Astrocyte (in vitro differentiated cells and primary cell): ENCODE results near the gene LYST.

ENCODE experiments used
- CTCF ChIP-seq: IDR thresholded peaks from 2 replicates; pipeline ENCODE4 v1.5.1; 2011; ENCODE audit warnings: low read depth, mild to moderate bottlenecking, inconsistent platforms, low read length, moderate library complexity; ENCODE audit not compliant: insufficient read depth
- EZH2 ChIP-seq: IDR thresholded peaks from 2 replicates; pipeline ENCODE4 v1.6.1; 2012; ENCODE audit warnings: mild to moderate bottlenecking, low read length, inconsistent platforms; ENCODE audit not compliant: insufficient read depth

GRCh38 chr1:235724730-235725129 lies 142.0 kb downstream of the LYST start:
- TF ChIP-seq CTCF (no peak), EZH2 (no peak)
